A673 (cell line): ENCODE results near the gene RASSF10.

ENCODE experiments used
- EZH2 ChIP-seq: fragments of 200-600 bp; sonication (generic); IDR thresholded peaks from 2 replicates; pipeline ENCODE4 v1.6.1; 2017; ENCODE audit warnings: borderline replicate concordance, low read depth, mild to moderate bottlenecking, mixed read lengths, antibody characterized with exemption, low read length; ENCODE audit not compliant: poor library complexity, severe bottlenecking
- TF ChIP-seq, protein P1 (sequence below): fragments of 300-800, 200-600 bp; sonication (generic); conservative IDR thresholded peaks from 2 replicates; pipeline ENCODE4 v1.5.1; 2017; ENCODE audit warnings: low read depth, mild to moderate bottlenecking, antibody characterized with exemption, low read length, moderate library complexity, mixed read lengths

GRCh38 chr11:12993626-12994025 lies 15.5 kb upstream of the RASSF10 start:
- TF ChIP-seq EZH2, result no peak
- TF ChIP-seq, protein P1, sequence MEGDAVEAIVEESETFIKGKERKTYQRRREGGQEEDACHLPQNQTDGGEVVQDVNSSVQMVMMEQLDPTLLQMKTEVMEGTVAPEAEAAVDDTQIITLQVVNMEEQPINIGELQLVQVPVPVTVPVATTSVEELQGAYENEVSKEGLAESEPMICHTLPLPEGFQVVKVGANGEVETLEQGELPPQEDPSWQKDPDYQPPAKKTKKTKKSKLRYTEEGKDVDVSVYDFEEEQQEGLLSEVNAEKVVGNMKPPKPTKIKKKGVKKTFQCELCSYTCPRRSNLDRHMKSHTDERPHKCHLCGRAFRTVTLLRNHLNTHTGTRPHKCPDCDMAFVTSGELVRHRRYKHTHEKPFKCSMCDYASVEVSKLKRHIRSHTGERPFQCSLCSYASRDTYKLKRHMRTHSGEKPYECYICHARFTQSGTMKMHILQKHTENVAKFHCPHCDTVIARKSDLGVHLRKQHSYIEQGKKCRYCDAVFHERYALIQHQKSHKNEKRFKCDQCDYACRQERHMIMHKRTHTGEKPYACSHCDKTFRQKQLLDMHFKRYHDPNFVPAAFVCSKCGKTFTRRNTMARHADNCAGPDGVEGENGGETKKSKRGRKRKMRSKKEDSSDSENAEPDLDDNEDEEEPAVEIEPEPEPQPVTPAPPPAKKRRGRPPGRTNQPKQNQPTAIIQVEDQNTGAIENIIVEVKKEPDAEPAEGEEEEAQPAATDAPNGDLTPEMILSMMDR, result no peak
